ENCODE data around the gene HOXC4. TPM values are rescaled to one million over a fixed set of nuclear protein-coding genes. Genes with fewer than 3 reads are reported as not detected.

HOXC4 gene
- total RNA-seq, 4 donors from 2014 or later, result 0.51 to 2.0 (median 0.71) TPM

GRCh38 chr12:54037360-54038283 is 16.0 kb upstream of the HOXC4 start:
- Histone ChIP-seq H3K4me1 (peaks cover 12 to 24% of the 10 kb centered on the region in 2 donors), H3K36me3 (no peaks in the 10 kb centered on the region), H3K9me3 (no peaks in the 10 kb centered on the region), H3K27me3 (no peaks in the 10 kb centered on the region), H3K27ac (peak overlapping the region in 3 of 4 donors; percentile 63 to 68 (median 67)), H3K4me3 (no peak overlapping the region)
- DNase-seq (no peak), ATAC-seq (no peak)
- in situ Hi-C loops (cut with MboI; ENCODE audit: low sequenced_read_pairs in 4 of 4) (no loop called here), intact Hi-C loops (cut with DNase I; ENCODE audit: low total_unique reads) (no loop called here)
- TF ChIP-seq CTCF (IDR thresholded peaks at IDR 0.05 in 4 of 5, conservative IDR thresholded peaks at IDR 0.05 in 1 of 5), result no peak
- no peak for TF ChIP-seq POLR2A (IDR thresholded peaks at IDR 0.05)

- Histone ChIP-seq H3K27me3 (no peaks in the 10 kb centered on the region), H3K4me1 (peaks cover 16 to 28% of the 10 kb centered on the region in 2 donors), H3K27ac (peak overlapping the region in 3 of 4 donors; percentile 63 to 68 (median 67)), H3K36me3 (no peaks in the 10 kb centered on the region), H3K9me3 (no peaks in the 10 kb centered on the region), H3K4me3 (no peak overlapping the region)
- no peak for ATAC-seq
- TF ChIP-seq POLR2A (IDR thresholded peaks at IDR 0.05) (no peak), CTCF (IDR thresholded peaks at IDR 0.05 in 4 of 5, conservative IDR thresholded peaks at IDR 0.05 in 1 of 5) (no peak)
- DNase-seq, result no peak
- in situ Hi-C loops (cut with MboI; ENCODE audit: low sequenced_read_pairs in 4 of 4), result no loop called here
- intact Hi-C loops (cut with DNase I; ENCODE audit: low total_unique reads), result no loop called here
These were observed 15.3 kb upstream of the HOXC4 start for GRCh38 chr12:54038284-54038870.

- H3K36me3 ChIP-seq, result no peaks in the 10 kb centered on the region
- no peaks in the 10 kb centered on the region for H3K27me3 ChIP-seq
- intact Hi-C loops (cut with DNase I; ENCODE audit: low total_unique reads), result no loop called here
- H3K9me3 ChIP-seq, result no peaks in the 10 kb centered on the region
- peak overlapping the region; percentile 25 to 68 (median 65) for H3K27ac ChIP-seq
- peak; percentile 69 to 84 for DNase-seq
- no peak overlapping the region for H3K4me3 ChIP-seq
- peaks cover 19 to 32% of the 10 kb centered on the region in 2 donors for H3K4me1 ChIP-seq
- TF ChIP-seq POLR2A (IDR thresholded peaks at IDR 0.05) (no peak), CTCF (IDR thresholded peaks at IDR 0.05 in 4 of 5, conservative IDR thresholded peaks at IDR 0.05 in 1 of 5) (no peak)
- in situ Hi-C loops (cut with MboI; ENCODE audit: low sequenced_read_pairs in 4 of 4), result no loop called here
- peak; percentile 61 to 85 for ATAC-seq
These were observed 14.7 kb upstream of the HOXC4 start for GRCh38 chr12:54038871-54039414.

DNA sequence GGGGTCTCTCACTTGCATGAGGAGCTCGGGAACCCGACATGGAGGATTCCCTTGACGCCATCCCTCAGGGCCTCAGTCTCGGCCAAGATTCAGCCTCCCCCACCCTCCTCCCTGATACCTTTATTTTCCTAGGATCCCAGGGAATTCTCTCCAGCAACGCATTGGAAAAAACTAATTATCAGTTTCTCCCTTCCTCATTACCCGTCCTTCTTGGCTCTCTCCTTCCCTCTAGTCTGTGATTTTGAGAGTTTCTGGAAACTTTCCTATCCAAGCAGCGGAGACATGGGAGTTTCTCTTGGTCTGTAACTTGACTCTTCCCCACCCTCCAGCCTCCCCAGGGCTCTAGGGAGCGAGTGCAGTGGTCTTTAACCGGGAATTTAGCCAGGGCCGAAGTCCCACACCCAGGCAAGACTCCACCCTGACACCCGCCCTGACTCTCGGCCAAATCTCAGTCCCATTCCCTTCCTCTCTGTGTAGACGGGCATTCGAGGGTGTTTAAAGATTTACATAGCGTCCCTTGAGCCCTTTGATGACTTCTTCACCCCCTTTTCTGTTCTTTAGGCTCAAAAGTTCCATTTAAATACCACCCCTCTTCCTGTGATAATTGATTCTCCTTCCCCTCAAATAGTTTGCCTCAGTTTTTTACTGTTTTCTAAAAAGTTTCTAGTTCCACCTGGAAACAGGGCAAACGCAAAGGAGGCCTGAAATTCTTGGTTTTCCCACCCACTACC is 14.1 kb upstream of the HOXC4 start:
- in situ Hi-C loops (cut with MboI; ENCODE audit: low sequenced_read_pairs in 4 of 4) (no loop called here), intact Hi-C loops (cut with DNase I; ENCODE audit: low total_unique reads) (no loop called here)
- TF ChIP-seq POLR2A (IDR thresholded peaks at IDR 0.05) (no peak), CTCF (IDR thresholded peaks at IDR 0.05 in 4 of 5, conservative IDR thresholded peaks at IDR 0.05 in 1 of 5) (no peak)
- ATAC-seq (peak; percentile 37 to 53), DNase-seq (no peak)
- Histone ChIP-seq H3K4me3 (peak overlapping the region; percentile 6 to 32 (median 28)), H3K27me3 (no peaks in the 10 kb centered on the region), H3K4me1 (peaks cover 19 to 27% of the 10 kb centered on the region in 2 donors), H3K36me3 (no peaks in the 10 kb centered on the region), H3K9me3 (no peaks in the 10 kb centered on the region), H3K27ac (peak overlapping the region; percentile 25 to 68 (median 65))
